Activated gamma-delta T cell (primary cell): Measurements from ENCODE around the gene GPS2.

Source experiments
- DNase-seq: peaks from one replicate; lab custom pipeline; 2025; lab: John Stamatoyannopoulos, UW

The GPS2 gene

GRCh38 chr17:7293159-7293558 is 22.0 kb downstream of the GPS2 start:
- DNase-seq = no peak

- DNase-seq = no peak
These were observed 22.4 kb downstream of the GPS2 start for GRCh38 chr17:7292729-7293128.

DNA sequence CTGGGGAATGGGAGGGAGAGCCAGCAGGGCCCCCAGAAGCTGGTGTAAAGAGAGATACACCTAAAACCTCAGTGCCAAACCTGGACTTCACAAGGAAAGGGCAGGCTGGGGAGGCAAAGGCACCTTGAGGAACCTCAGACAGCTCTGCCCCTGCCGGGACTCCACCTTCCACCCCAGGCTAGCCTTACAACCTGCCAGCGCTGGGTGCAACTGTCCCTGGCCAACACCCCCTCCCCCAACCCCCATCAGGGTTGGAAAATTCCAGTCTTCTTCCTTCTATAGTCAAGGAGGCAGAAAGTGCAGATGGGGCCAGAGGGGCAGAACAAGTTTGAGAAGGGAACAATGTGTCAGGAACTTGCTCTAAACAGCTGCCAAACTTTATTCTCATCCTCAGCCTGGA is 23.0 kb downstream of the GPS2 start:
- no peak for DNase-seq

DNA sequence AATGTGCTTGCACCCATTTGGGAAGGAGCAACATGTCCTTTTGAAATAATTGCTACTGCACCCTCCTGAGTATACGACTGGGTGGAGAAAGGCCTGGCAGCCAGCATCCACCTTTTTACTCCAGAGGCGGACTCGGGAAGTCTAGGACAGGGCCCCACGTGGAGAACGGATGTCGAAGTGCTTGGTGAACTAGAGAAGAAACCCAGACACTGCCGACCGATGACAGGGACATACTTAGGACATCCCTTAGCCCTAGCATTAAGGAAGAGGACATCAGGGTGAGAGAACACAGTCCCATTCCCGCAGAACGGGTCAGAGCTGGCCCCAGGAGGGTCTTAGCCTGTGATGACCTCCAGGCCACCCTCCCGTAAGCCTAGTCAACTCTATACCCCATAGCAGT is 24.5 kb downstream of the GPS2 start:
- no peak for DNase-seq

GRCh38 chr17:7290166-7290565 is 25.0 kb downstream of the GPS2 start:
- no peak for DNase-seq

DNA sequence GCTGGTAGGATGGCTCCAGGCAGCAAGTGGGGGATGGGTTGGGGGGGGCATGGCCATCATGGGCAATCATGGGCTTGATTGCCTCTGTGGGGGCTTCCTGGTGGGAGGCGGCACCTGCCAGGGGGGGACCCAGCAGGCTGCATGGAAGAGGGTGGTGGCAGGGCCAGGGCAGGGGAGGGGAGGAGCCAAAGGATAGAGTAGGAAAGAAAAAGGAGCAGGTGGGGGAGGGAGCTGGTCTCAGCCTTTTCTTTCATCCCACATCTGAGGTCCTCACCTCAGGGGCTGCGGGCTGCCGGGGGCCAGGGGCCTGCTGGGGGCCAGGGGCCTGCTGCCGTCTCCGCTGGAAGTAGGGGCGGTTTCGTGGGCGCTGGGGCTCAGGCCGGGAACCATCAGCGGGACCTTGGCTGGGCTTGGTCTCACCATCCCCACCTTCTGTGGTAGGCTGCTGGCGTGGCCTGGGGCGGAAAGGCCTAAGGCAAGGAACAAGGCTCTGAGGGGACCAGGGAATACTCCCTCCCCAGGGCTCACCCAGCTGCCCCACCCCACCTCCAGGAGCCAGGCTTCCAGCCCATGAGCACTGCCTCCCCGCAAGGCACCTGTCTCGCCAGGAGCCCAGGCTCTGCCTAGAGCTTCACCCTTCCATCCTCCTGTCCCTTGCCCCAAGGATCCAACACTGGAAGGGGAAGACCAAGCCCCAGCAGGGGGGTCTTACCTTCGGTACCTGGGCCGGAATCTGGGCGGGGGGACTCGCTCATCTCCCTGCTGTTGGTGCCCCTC is 25.7 kb downstream of the GPS2 start:
- DNase-seq = no peak

GRCh38 chr17:7285679-7286078 is 29.5 kb downstream of the GPS2 start:
- no peak for DNase-seq

DNA sequence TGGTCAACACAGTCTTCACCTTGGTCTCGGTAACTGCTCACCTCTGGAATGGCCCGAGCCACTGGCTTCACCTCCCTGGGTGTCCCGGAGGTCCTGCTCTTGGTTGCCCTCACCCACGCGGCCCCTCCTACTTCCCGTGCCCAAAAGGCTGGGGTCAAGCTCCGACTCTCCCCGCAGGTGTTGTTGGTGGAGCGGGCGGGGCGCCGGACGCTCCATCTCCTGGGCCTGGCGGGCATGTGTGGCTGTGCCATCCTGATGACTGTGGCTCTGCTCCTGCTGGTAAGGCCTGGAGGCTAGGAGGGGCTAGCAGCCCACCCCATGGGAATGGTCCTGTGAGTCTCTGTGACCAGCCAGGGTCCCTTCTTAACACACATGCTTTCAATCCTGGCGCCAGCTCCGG is 30.2 kb downstream of the GPS2 start:
- no peak for DNase-seq

DNA sequence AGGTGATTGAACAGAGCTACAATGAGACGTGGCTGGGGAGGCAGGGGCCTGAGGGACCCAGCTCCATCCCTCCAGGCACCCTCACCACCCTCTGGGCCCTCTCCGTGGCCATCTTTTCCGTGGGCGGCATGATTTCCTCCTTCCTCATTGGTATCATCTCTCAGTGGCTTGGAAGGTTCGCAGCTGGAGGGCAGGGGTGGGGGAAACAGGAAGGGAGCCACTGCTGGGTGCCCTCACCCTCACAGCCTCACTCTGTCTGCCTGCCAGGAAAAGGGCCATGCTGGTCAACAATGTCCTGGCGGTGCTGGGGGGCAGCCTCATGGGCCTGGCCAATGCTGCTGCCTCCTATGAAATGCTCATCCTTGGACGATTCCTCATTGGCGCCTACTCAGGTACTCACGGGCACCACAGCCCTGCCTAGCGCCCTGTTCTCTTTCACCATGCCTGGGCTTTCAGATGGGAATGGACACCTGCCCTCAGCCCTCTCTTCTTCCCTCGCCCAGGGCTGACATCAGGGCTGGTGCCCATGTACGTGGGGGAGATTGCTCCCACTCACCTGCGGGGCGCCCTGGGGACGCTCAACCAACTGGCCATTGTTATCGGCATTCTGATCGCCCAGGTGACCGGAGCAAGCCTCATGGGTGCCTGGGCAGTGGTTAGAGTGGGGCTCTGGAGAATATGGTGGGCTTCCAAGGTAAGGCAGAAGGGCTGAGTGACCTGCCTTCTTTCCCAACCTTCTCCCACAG is 31.5 kb downstream of the GPS2 start:
- no peak for DNase-seq

DNA sequence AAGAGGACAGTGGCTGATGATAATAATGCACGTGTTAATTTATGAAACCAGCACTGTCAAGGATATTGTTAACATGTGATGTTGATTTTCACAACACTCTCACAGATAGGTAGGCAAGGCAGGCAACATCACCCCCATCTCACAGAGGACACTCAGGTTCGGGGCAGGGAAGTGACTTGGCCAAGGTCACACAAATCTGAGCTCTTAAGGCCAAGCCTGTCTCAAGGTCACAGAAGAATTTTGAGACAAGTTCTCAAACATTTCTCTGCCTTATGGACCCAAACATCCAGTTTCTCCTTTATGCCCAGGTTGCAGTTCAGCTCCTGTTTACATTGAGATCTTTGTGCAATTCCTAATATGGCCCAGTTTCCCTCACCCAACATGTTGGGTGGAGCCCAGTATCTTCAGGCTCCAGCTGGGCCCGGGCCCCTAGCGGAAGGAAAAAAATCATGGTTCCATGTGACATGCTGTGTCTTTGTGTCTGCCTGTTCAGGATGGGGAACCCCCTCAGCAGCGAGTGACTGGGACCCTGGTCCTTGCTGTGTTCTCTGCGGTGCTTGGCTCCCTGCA is 32.3 kb downstream of the GPS2 start:
- no peak for DNase-seq

GRCh38 chr17:7281953-7282751 is 33.0 kb downstream of the GPS2 start:
- DNase-seq = no peak

DNA sequence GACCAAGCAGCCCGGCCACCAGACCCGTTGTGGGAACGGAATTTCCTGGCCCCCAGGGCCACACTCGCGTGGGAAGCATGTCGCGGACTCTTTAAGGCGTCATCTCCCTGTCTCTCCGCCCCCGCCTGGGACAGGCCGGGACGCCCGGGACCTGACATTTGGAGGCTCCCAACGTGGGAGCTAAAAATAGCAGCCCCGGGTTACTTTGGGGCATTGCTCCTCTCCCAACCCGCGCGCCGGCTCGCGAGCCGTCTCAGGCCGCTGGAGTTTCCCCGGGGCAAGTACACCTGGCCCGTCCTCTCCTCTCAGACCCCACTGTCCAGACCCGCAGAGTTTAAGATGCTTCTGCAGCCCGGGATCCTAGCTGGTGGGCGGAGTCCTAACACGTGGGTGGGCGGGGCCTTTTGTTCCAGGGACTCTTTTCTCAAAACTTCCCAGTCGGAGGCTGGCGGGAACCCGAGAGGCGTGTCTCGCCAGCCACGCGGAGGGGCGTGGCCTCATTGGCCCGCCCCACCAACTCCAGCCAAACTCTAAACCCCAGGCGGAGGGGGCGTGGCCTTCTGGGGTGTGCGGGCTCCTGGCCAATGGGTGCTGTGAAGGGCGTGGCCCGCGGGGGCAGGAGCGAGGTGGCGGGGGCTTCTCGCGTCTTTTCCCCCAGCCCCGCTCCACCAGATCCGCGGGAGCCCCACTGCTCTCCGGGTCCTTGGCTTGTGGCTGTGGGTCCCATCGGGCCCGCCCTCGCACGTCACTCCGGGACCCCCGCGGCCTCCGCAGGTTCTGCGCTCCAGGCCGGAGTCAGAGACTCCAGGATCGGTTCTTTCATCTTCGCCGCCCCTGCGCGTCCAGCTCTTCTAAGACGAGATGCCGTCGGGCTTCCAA is 33.8 kb downstream of the GPS2 start, which contains the start of gene SLC2A4:
SLC2A4 (plus strand) TSS at position 645 of the 879 bp plus-strand sequence; CDS start at position 862, 217 bp downstream.
- DNase-seq = peak; percentile 43

GRCh38 chr17:7280519-7281073 is 34.6 kb downstream of the GPS2 start:
- peak; percentile 42 for DNase-seq

GRCh38 chr17:7279448-7279847 is 35.7 kb downstream of the GPS2 start:
- DNase-seq = no peak

- DNase-seq = no peak
These were observed 48.4 kb downstream of the GPS2 start for GRCh38 chr17:7266784-7267183.

DNA sequence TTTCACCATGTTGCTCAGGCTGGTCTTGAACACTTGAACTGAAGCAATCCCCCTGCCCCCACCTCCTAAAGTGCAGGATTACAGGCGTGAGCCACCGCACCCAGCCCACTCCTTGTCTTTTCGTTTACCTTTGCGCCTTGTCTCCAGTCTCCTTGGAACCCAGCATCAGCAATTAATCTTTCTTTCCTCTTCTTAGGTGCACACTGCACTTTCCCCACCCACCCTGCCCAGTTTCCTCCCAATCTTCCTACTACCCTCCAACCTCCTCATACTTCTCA is 51.4 kb downstream of the GPS2 start:
- no peak for DNase-seq

GRCh38 chr17:7262935-7263800 is 52.0 kb downstream of the GPS2 start:
- DNase-seq = no peak
